GOT3 (cell line): ENCODE measurements around the gene IFNK.
"Not testable (repeated sequence)": the region's sequence is repeated elsewhere in the genome, so short reads cannot be mapped to it uniquely, and the experiment has no call there.

Experiments used
- DNase-seq: peaks from one replicate; lab custom pipeline; 2025; ENCODE audit warnings: mixed read lengths; lab: John Stamatoyannopoulos, UW

IFNK gene

GRCh38 chr9:27524236-27524635, at the start of gene IFNK:
TSS of gene IFNK (plus strand) at chr9:27524290. CDS start at chr9:27524337, 47 bp downstream.
- no peak for DNase-seq

GRCh38 chr9:27474305-27474704, 49.8 kb upstream of the IFNK start:
- DNase-seq, result no peak

- DNase-seq, result no peak
These were observed 49.0 kb upstream of the IFNK start for GRCh38 chr9:27475057-27475595.

GRCh38 chr9:27476870-27477515, 47.1 kb upstream of the IFNK start:
- DNase-seq, result no peak

- DNase-seq, result no peak
These were observed 45.8 kb upstream of the IFNK start for GRCh38 chr9:27478322-27478721.

- DNase-seq, result no peak
These were observed 41.4 kb upstream of the IFNK start for GRCh38 chr9:27482709-27483108.

GRCh38 chr9:27483576-27483975, 40.5 kb upstream of the IFNK start:
- DNase-seq, result no peak

- no peak for DNase-seq
These were observed 38.9 kb upstream of the IFNK start for GRCh38 chr9:27485158-27485557.

- DNase-seq, result no peak
These were observed 36.9 kb upstream of the IFNK start for GRCh38 chr9:27487128-27487640.

GRCh38 chr9:27487927-27488326, 36.2 kb upstream of the IFNK start:
- no peak for DNase-seq

- DNase-seq, result no peak
These were observed 34.8 kb upstream of the IFNK start for GRCh38 chr9:27489087-27489876.

- no peak for DNase-seq
These were observed 32.9 kb upstream of the IFNK start for GRCh38 chr9:27491154-27491553.

- no peak for DNase-seq
These were observed 28.5 kb upstream of the IFNK start for GRCh38 chr9:27495480-27496134.

GRCh38 chr9:27496135-27496504, 28.0 kb upstream of the IFNK start:
- DNase-seq, result no peak

GRCh38 chr9:27497883-27498417, 26.1 kb upstream of the IFNK start:
- no peak for DNase-seq

- DNase-seq, result no peak
These were observed 24.6 kb upstream of the IFNK start for GRCh38 chr9:27499451-27499850.

- DNase-seq, result not testable (repeated sequence)
These were observed 23.2 kb upstream of the IFNK start for GRCh38 chr9:27500902-27501301.

- DNase-seq, result no peak
These were observed 20.5 kb upstream of the IFNK start for GRCh38 chr9:27503623-27504022.

- DNase-seq, result no peak
These were observed 19.8 kb upstream of the IFNK start for GRCh38 chr9:27504259-27504658.

GRCh38 chr9:27505744-27506161, 18.3 kb upstream of the IFNK start:
- no peak for DNase-seq

GRCh38 chr9:27506981-27507380, 17.1 kb upstream of the IFNK start:
- no peak for DNase-seq

- DNase-seq, result no peak
These were observed 13.3 kb upstream of the IFNK start for GRCh38 chr9:27510780-27511179.
